Breast epithelium (tissue), 4 donors: ENCODE measurements around the gene KIDINS220. TPM values are rescaled to one million over a fixed set of nuclear protein-coding genes. Genes with fewer than 3 reads are reported as not detected.

Experiments
- DNase-seq, 2 donors: peaks; one replicate each; pipeline ENCODE4 v3.0.0-alpha.2; 2019; ENCODE audit warnings: low spot score in 2 of 2
- H3K27ac ChIP-seq, 2 donors: fragments of 200-600 bp; sonication (generic) in 1 of 2; one replicate each; pipeline ENCODE4 v1.5.1; 2016 to 2019; ENCODE audit warnings: mild to moderate bottlenecking in 1 of 2
- H3K27me3 ChIP-seq, 2 donors: fragments of 200-600 bp; sonication (generic) in 1 of 2; one replicate each; pipeline versions ENCODE4 v1.5.1 to v1.6.0; 2017 to 2019; ENCODE audit warnings: control low read depth in 1 of 2, mild to moderate bottlenecking in 1 of 2
- H3K36me3 ChIP-seq: fragments of 200-600 bp; one replicate; pipeline ENCODE4 v1.5.1; 2019
- H3K4me1 ChIP-seq, 2 donors: fragments of 200-600 bp; sonication (generic); one replicate each; pipeline ENCODE4 v1.5.1; 2016 to 2019; ENCODE audit warnings: control low read depth in 1 of 2
- H3K4me3 ChIP-seq, 3 donors: fragments of 200-600 bp; sonication (generic); 1 replicate in 2 of 3; 2 replicates in 1 of 3; pipeline ENCODE4 v1.5.1; 2016 to 2019; ENCODE audit warnings: mild to moderate bottlenecking in 3 of 3, moderate library complexity in 2 of 3
- H3K9me3 ChIP-seq, 2 donors: fragments of 200-600 bp; sonication (generic) in 1 of 2; one replicate each; pipeline ENCODE4 v1.5.1; 2016 to 2019; ENCODE audit warnings: control low read depth in 1 of 2
- POLR2A ChIP-seq: fragments of 450-650 bp; IDR thresholded peaks from one replicate; pipeline ENCODE4 v1.6.1; 2016; ENCODE audit warnings: antibody characterized with exemption, mild to moderate bottlenecking, moderate library complexity
- POLR2AphosphoS5 ChIP-seq, 3 donors: sonication (generic); formaldehyde crosslinking; IDR thresholded peaks; one replicate each; pipeline ENCODE4 v1.6.1; 2017; ENCODE audit warnings: antibody characterized with exemption in 3 of 3
- intact Hi-C: fragments of 100-400 bp; cut with DNase I; formaldehyde crosslinking; loops from one replicate; pipeline ENCODE4 v1.15.1; 2023; ENCODE audit warnings: low total_unique reads
- total RNA-seq, 3 donors: library from RNA; depleted of rRNA; stranded (reverse); fragments of >200 nt; gene quantifications; one replicate each; pipeline ENCODE4 v1.1.0, GENCODE V29; 2016
- TF ChIP-seq, protein P1 (sequence below), 3 donors: fragments of 450-650 bp; IDR thresholded peaks; one replicate each; pipeline ENCODE4 v1.5.1; 2016 to 2017; ENCODE audit warnings: antibody characterized with exemption in 3 of 3, mild to moderate bottlenecking in 3 of 3, moderate library complexity in 3 of 3

The KIDINS220 gene
- total RNA-seq, 3 donors from 2014 or later: 73.1 to 120 (median 87.2) TPM

DNA sequence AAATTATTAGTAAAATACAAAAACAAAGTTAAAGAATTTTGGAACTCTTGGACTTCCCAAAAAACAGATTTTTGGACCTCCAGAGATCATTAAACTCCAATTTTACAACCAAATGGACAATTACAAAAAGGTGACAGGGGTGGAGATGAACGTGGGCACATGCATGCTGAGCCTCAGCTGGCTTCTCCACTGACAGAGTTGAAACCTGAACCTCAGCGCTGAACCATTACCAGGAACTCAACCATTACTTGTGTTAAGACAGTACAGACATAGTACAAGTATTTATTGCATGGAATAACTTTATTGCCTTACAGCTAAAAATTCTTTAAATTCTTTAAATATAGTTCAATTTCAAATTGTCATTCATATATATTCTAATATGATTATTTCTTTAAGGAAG, 33.0 kb upstream of the KIDINS220 start:
- no peaks in the 10 kb centered on the region for H3K4me1 ChIP-seq
- no peaks in the 10 kb centered on the region for H3K9me3 ChIP-seq
- H3K36me3 ChIP-seq: no peaks in the 10 kb centered on the region
- no peak overlapping the region for H3K4me3 ChIP-seq
- intact Hi-C loops: loop anchor here (5.0 kb wide), 1 partner anchor 837 kb away; no protein-coding TSS in a partner anchor
- H3K27me3 ChIP-seq: no peaks in the 10 kb centered on the region
- TF ChIP-seq, protein P1, sequence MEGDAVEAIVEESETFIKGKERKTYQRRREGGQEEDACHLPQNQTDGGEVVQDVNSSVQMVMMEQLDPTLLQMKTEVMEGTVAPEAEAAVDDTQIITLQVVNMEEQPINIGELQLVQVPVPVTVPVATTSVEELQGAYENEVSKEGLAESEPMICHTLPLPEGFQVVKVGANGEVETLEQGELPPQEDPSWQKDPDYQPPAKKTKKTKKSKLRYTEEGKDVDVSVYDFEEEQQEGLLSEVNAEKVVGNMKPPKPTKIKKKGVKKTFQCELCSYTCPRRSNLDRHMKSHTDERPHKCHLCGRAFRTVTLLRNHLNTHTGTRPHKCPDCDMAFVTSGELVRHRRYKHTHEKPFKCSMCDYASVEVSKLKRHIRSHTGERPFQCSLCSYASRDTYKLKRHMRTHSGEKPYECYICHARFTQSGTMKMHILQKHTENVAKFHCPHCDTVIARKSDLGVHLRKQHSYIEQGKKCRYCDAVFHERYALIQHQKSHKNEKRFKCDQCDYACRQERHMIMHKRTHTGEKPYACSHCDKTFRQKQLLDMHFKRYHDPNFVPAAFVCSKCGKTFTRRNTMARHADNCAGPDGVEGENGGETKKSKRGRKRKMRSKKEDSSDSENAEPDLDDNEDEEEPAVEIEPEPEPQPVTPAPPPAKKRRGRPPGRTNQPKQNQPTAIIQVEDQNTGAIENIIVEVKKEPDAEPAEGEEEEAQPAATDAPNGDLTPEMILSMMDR (IDR thresholded peaks at IDR 0.05): no peak
- TF ChIP-seq POLR2AphosphoS5 (IDR thresholded peaks at IDR 0.05) (no peak), POLR2A (no peak)
- no peak for DNase-seq
- H3K27ac ChIP-seq: no peak overlapping the region

DNA sequence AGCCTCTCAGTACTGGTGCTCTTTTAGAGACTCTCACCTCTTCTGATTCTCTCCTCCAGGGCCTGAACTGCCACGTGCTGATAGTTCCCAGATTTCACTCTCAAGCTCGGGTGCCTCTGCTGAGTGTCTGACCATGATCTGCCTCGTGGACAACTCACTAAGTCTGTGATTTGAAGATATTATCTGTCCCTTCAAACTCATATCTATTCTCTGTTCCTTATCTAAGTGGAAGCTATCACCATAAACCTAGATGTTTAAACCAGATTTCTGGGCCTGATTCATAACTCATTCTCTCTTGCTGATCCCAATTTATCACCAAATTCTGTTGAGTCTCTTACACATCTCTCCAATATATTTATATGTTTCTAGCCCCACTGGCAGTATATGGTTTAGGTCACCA, 29.9 kb upstream of the KIDINS220 start:
- Histone ChIP-seq H3K27ac (no peak overlapping the region), H3K27me3 (no peaks in the 10 kb centered on the region), H3K4me1 (no peaks in the 10 kb centered on the region), H3K36me3 (no peaks in the 10 kb centered on the region), H3K4me3 (no peak overlapping the region), H3K9me3 (no peaks in the 10 kb centered on the region)
- intact Hi-C loops: no loop called here
- no peak for TF ChIP-seq POLR2A
- TF ChIP-seq, protein P1 (IDR thresholded peaks at IDR 0.05): no peak
- DNase-seq: no peak

DNA sequence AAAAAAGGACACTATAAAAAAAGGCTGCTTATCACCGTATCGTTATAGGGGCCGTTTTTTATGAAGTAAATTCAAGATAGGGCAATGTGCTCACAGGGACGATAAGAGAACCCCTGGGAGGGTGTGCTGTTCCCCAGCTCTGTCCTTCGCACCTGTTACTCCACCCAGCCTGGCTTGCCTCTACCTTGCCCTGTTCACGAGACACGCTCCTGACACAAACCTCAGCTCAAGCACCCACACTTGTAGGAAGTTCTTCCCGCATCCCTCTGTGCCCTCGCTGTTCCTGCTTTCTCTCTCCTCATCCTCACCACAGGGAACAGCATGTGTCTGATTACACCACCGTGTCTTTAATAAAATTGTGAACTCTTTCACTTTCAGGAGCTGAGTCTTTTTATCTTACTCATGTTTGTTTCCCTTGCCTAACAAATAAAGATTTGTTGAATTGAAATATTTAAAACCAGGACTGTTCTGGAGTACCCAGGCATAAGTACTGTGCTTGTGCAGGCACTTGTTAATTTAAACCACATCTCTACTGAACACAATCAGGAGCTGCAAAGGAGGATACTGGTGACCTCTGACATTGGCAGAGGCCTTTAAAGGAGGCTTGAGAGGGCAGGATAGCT, 26.0 kb upstream of the KIDINS220 start:
- Histone ChIP-seq H3K36me3 (no peaks in the 10 kb centered on the region), H3K27ac (no peak overlapping the region), H3K27me3 (no peaks in the 10 kb centered on the region), H3K4me3 (no peak overlapping the region), H3K9me3 (no peaks in the 10 kb centered on the region), H3K4me1 (no peaks in the 10 kb centered on the region)
- intact Hi-C loops: no loop called here
- DNase-seq: no peak
- TF ChIP-seq, protein P1 (IDR thresholded peaks at IDR 0.05): no peak
- no peak for TF ChIP-seq POLR2AphosphoS5 (IDR thresholded peaks at IDR 0.05)
- TF ChIP-seq POLR2A: no peak

DNA sequence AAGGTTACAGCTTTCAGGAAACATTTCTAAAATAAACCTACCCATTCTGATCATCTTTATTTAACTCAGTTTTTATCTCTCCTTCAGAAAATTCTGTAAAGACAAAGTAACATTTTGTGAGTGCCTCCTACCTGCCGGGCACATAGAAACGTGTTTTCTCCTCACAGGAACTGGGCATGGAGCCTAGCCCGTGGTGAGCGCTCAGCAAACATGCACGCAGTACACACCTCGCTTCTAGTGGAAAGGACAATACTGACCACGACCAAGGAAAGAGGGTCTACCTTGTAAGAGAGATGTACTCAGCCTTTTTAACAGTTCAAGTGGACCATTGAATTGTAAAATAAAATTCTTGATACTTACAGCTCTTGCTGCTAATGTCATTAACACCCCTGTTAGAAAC, 24.8 kb upstream of the KIDINS220 start:
- no peaks in the 10 kb centered on the region for H3K36me3 ChIP-seq
- DNase-seq: no peak
- no peaks in the 10 kb centered on the region for H3K27me3 ChIP-seq
- intact Hi-C loops: no loop called here
- no peak overlapping the region for H3K4me3 ChIP-seq
- no peaks in the 10 kb centered on the region for H3K4me1 ChIP-seq
- no peak overlapping the region for H3K27ac ChIP-seq
- TF ChIP-seq POLR2AphosphoS5 (IDR thresholded peaks at IDR 0.05) (no peak), POLR2A (no peak)
- TF ChIP-seq, protein P1 (IDR thresholded peaks at IDR 0.05): no peak
- no peaks in the 10 kb centered on the region for H3K9me3 ChIP-seq

DNA sequence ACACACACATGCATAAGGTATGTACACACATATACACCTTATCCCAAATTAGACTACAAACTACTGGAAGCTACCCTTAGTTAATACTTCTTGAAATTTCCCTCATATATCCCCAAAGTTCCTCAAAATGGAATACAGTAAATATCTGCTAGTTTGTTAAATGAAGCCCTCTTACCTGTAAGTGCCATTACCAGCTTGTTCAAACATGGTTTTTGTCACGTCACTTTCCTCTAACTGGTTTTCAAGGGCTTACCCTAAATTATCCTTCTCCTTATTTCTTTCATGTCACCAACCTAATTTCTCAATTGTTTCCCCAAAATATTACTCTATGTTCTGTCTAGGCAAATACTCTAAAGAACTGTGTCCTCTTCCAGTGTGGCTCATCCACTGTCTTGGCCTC, 24.4 kb upstream of the KIDINS220 start:
- H3K27ac ChIP-seq: no peak overlapping the region
- intact Hi-C loops: no loop called here
- H3K36me3 ChIP-seq: no peaks in the 10 kb centered on the region
- H3K4me1 ChIP-seq: no peaks in the 10 kb centered on the region
- TF ChIP-seq, protein P1 (IDR thresholded peaks at IDR 0.05): no peak
- TF ChIP-seq POLR2A (no peak), POLR2AphosphoS5 (IDR thresholded peaks at IDR 0.05) (no peak)
- no peak for DNase-seq
- H3K27me3 ChIP-seq: no peaks in the 10 kb centered on the region
- no peaks in the 10 kb centered on the region for H3K9me3 ChIP-seq
- no peak overlapping the region for H3K4me3 ChIP-seq
